Right kidney (tissue), 1 donor: Measurements from ENCODE around the gene RGS3.

Experiments used
- DNase-seq: peaks from one replicate; pipeline ENCODE4 v3.0.0-alpha.2; 2016

Gene RGS3

GRCh38 chr9:113511856-113512761 is 48.6 kb downstream of the RGS3 start:
- no peak for DNase-seq

- DNase-seq: no peak
These were observed 49.6 kb downstream of the RGS3 start for GRCh38 chr9:113513111-113513510.

GRCh38 chr9:113513536-113513935 is 50.0 kb downstream of the RGS3 start:
- no peak for DNase-seq

- no peak for DNase-seq
These were observed 50.5 kb downstream of the RGS3 start for GRCh38 chr9:113514061-113514460.

- no peak for DNase-seq
These were observed 51.2 kb downstream of the RGS3 start for GRCh38 chr9:113514748-113515147.

- no peak for DNase-seq
These were observed 52.3 kb downstream of the RGS3 start for GRCh38 chr9:113515862-113516261.

- no peak for DNase-seq
These were observed 53.5 kb downstream of the RGS3 start for GRCh38 chr9:113516840-113517577.

GRCh38 chr9:113519426-113520108 is 56.0 kb downstream of the RGS3 start:
- no peak for DNase-seq

GRCh38 chr9:113520109-113520642 is 56.6 kb downstream of the RGS3 start:
- no peak for DNase-seq

- DNase-seq: no peak
These were observed 58.2 kb downstream of the RGS3 start for GRCh38 chr9:113521693-113522255.

GRCh38 chr9:113522419-113522818 is 58.9 kb downstream of the RGS3 start:
- DNase-seq: no peak

GRCh38 chr9:113522858-113523257 is 59.3 kb downstream of the RGS3 start:
- no peak for DNase-seq

- no peak for DNase-seq
These were observed 60.1 kb downstream of the RGS3 start for GRCh38 chr9:113523421-113524141.

- no peak for DNase-seq
These were observed 60.9 kb downstream of the RGS3 start for GRCh38 chr9:113524468-113524867.

GRCh38 chr9:113525205-113525604 is 61.7 kb downstream of the RGS3 start:
- no peak for DNase-seq

GRCh38 chr9:113525831-113526230 is 62.3 kb downstream of the RGS3 start:
- no peak for DNase-seq

- DNase-seq: no peak
These were observed 62.8 kb downstream of the RGS3 start for GRCh38 chr9:113526231-113526746.

GRCh38 chr9:113526841-113527240 is 63.3 kb downstream of the RGS3 start:
- no peak for DNase-seq

GRCh38 chr9:113528088-113528487 is 64.6 kb downstream of the RGS3 start:
- DNase-seq: no peak

GRCh38 chr9:113528811-113529210 is 65.3 kb downstream of the RGS3 start:
- no peak for DNase-seq

GRCh38 chr9:113529336-113530009 is 65.9 kb downstream of the RGS3 start:
- no peak for DNase-seq
